GM12878 (cell line): Measurements from ENCODE around the gene GPRIN2. TPM values are rescaled to one million over a fixed set of nuclear protein-coding genes. Genes with fewer than 3 reads are reported as not detected.

Experiments
- ATAC-seq: fragments of 200-7000 bp; cut with Tn5 transposase; 3 replicates; pipeline ENCODE4 v1.9.1; 2020; ENCODE audit warnings: mild to moderate bottlenecking, moderate library complexity
- BruUV-seq: library from RNA; stranded (reverse); fragments of 400-500 nt; replicated peaks from 2 replicates; lab custom pipeline; 2021; lab: Mats Ljungman, UMichigan
- CTCF ChIA-PET: fragments of 300-600 bp; sonication (Branson Sonifier 250); formaldehyde crosslinking; extraction: SDS; loops from one replicate; lab custom pipeline; 2021; ENCODE audit warnings: inconsistent platforms; lab: Yijun Ruan, JAX
- POLR2A ChIA-PET: fragments of 350-600 bp; formaldehyde crosslinking; extraction: SDS; loops from one replicate; lab custom pipeline; 2021; ENCODE audit warnings: inconsistent platforms; lab: Charles Lee
- RAD21 ChIA-PET: fragments of 300-600 bp; sonication (Branson Sonifier 250); formaldehyde crosslinking; loops from one replicate; lab custom pipeline; 2023; ENCODE audit warnings: antibody characterized with exemption; ENCODE audit not compliant: unreplicated experiment; lab: Charles Lee
- SMC1A ChIA-PET: fragments of 300-600 bp; sonication (Branson Sonifier 250); formaldehyde crosslinking; loops from one replicate; lab custom pipeline; 2023; ENCODE audit not compliant: unreplicated experiment, uncharacterized antibody; lab: Charles Lee
- DNase-seq: peaks from one replicate; pipeline ENCODE4 v3.0.0-alpha.2; 2011; ENCODE audit warnings: low read depth, low spot score
- FAIRE-seq: peaks from 3 replicates; lab custom pipeline; 2011; peaks lifted over from hg19 to GRCh38; lab: Jason Lieb, UNC
- H2AFZ ChIP-seq: 2 replicates; pipeline ENCODE4 v1.6.0; 2011; ENCODE audit warnings: low read depth, low read length, control low read depth; ENCODE audit not compliant: control insufficient read depth
- H3K27ac ChIP-seq: 2 replicates; pipeline ENCODE4 v1.5.1; 2011; ENCODE audit warnings: control low read depth; ENCODE audit not compliant: control insufficient read depth, insufficient read depth
- H3K27me3 ChIP-seq, 2 experiments: replicated peaks in 1 of 2; 2 replicates each; pipeline versions ENCODE4 v1.6.0 to v1.6.1; 2011; ENCODE audit warnings: low read length in 1 of 2; ENCODE audit not compliant: control insufficient read depth in 2 of 2, insufficient read depth in 2 of 2
- H3K36me3 ChIP-seq, 2 experiments: 2 replicates each; pipeline ENCODE4 v1.5.1; 2011; ENCODE audit warnings: low read length in 1 of 2; ENCODE audit not compliant: control insufficient read depth in 2 of 2, insufficient read depth in 2 of 2
- H3K4me1 ChIP-seq: 2 replicates; pipeline ENCODE4 v1.6.1; 2011; ENCODE audit warnings: mild to moderate bottlenecking, low read length, moderate library complexity, mixed read lengths; ENCODE audit not compliant: control insufficient read depth, insufficient read depth
- H3K4me2 ChIP-seq: 2 replicates; pipeline ENCODE4 v1.6.0; 2011; ENCODE audit warnings: control low read depth; ENCODE audit not compliant: control insufficient read depth, insufficient read depth
- H3K4me3 ChIP-seq: fragments of 200-600 bp; sonication (generic); 2 replicates; pipeline ENCODE4 v1.5.1; 2016
- H3K79me2 ChIP-seq: 2 replicates; pipeline ENCODE4 v1.6.0; 2011; ENCODE audit warnings: low read length; ENCODE audit not compliant: control insufficient read depth, insufficient read depth
- H3K9ac ChIP-seq: 2 replicates; pipeline ENCODE4 v1.8.0; 2011; ENCODE audit warnings: low read length, control low read depth, mixed read lengths; ENCODE audit not compliant: control insufficient read depth, insufficient read depth
- H3K9me3 ChIP-seq: replicated peaks from 3 replicates; pipeline ENCODE4 v1.5.1; 2011; ENCODE audit warnings: mild to moderate bottlenecking, low read length; ENCODE audit not compliant: control insufficient read depth, insufficient read depth
- H4K20me1 ChIP-seq: 2 replicates; pipeline ENCODE4 v1.6.0; 2011; ENCODE audit not compliant: control insufficient read depth, insufficient read depth
- BMI1 ChIP-seq: fragments of 450-650 bp; IDR thresholded peaks from 2 replicates; pipeline ENCODE4 v1.6.1; 2016; ENCODE audit warnings: mild to moderate bottlenecking, moderate library complexity, borderline replicate concordance
- GATAD2B ChIP-seq: fragments of 450-650 bp; conservative IDR thresholded peaks from 2 replicates; pipeline ENCODE4 v1.6.1; 2017; ENCODE audit warnings: low read depth, mild to moderate bottlenecking, moderate library complexity
- MTA3 ChIP-seq: IDR thresholded peaks from 2 replicates; pipeline ENCODE4 v1.6.1; 2012; ENCODE audit warnings: low read length, inconsistent platforms, borderline replicate concordance
- MYC ChIP-seq: IDR thresholded peaks from 2 replicates; pipeline ENCODE4 v1.6.1; 2011; ENCODE audit warnings: mild to moderate bottlenecking, low read length, moderate library complexity, inconsistent platforms; ENCODE audit not compliant: insufficient read depth, insufficient replicate concordance, insufficient read length, severe bottlenecking
- NRF1 ChIP-seq: conservative IDR thresholded peaks from 2 replicates; pipeline ENCODE4 v1.6.1; 2011; ENCODE audit warnings: mild to moderate bottlenecking, low read depth, low read length, improper control_type of control experiment
- POLR2AphosphoS5 ChIP-seq: IDR thresholded peaks from 2 replicates; pipeline ENCODE4 v1.6.1; 2011; ENCODE audit warnings: mild to moderate bottlenecking, low read length, inconsistent platforms
- RBBP5 ChIP-seq: fragments of 200-600 bp; sonication (generic); conservative IDR thresholded peaks from 2 replicates; pipeline ENCODE4 v1.6.1; 2016
- RELB ChIP-seq: fragments of 450-650 bp; IDR thresholded peaks from 2 replicates; pipeline ENCODE4 v1.6.1; 2017; ENCODE audit warnings: low read depth, mild to moderate bottlenecking, moderate library complexity
- SMC3 ChIP-seq: IDR thresholded peaks from 2 replicates; pipeline ENCODE4 v1.6.1; 2011; ENCODE audit warnings: low read length, improper control_type of control experiment, borderline replicate concordance
- SP1 ChIP-seq: IDR thresholded peaks from one replicate; pipeline ENCODE4 v1.6.1; 2011; ENCODE audit warnings: low read depth, low read length
- STAT3 ChIP-seq: IDR thresholded peaks from 2 replicates; pipeline ENCODE4 v1.6.1; 2011; ENCODE audit warnings: low read depth, low read length, improper control_type of control experiment
- TCF7 ChIP-seq: IDR thresholded peaks from 2 replicates; pipeline ENCODE4 v1.6.1; 2014; ENCODE audit warnings: antibody characterized with exemption, borderline replicate concordance
- WGBS: methylation state at CpG from one replicate; pipeline ENCODE4 v1.1.6; 2016; ENCODE audit warnings: low lambda C conversion rate; ENCODE audit not compliant: insufficient replicate concordance, insufficient coverage; ENCODE audit errors: missing lambda C conversion rate; 5-methylcytosine and 5-hydroxymethylcytosine counted together
- in situ Hi-C: fragments of 300-500 bp; cut with MboI; formaldehyde crosslinking; loops from 9 replicates; pipeline ENCODE4 v1.14.3; 2018; ENCODE audit warnings: mixed read lengths
- intact Hi-C: fragments of 100-400 bp; cut with micrococcal nuclease; formaldehyde crosslinking; loops from one replicate; pipeline ENCODE4 v1.14.2; 2022; ENCODE audit not compliant: unreplicated experiment
- polyA plus RNA-seq, 11 experiments: library from polyadenylated mRNA; depleted of rRNA in 4 of 11; unstranded in 6 of 11; stranded (reverse) in 5 of 11; fragments of >200 nt; fragmentation: Nextera tagmentation in 4 of 11; fragmentation: Illumina TruSeq in 1 of 11; extraction: Ambion mirVana in 4 of 11; extraction: Trizol in 1 of 11; gene quantifications; 1 replicate in 1 of 11; 2 replicates in 10 of 11; pipeline versions ENCODE4 v1.2.1 to v1.2.3, GENCODE V29; 2011 to 2016; ENCODE audit warnings: inconsistent platforms in 2 of 11, missing spikeins in 2 of 11, low read depth in 1 of 11
- total RNA-seq, 4 experiments: library from RNA; depleted of rRNA in 3 of 4; stranded (reverse); fragments of >200 nt in 3 of 4; fragmentation: Illumina TruSeq in 1 of 4; extraction: Trizol in 1 of 4; gene quantifications; 2 replicates each; pipeline versions ENCODE4 v1.2.1 to v1.2.3, GENCODE V29; 2013 to 2021
- TF ChIP-seq, protein P1 (sequence below): IDR thresholded peaks from 2 replicates; pipeline ENCODE4 v1.6.1; 2011; ENCODE audit warnings: low read depth, low read length, improper control_type of control experiment, borderline replicate concordance
- TF ChIP-seq, protein P2 (sequence below): IDR thresholded peaks from 2 replicates; pipeline ENCODE4 v1.6.1; 2011; ENCODE audit warnings: low read depth, mild to moderate bottlenecking, low read length, moderate library complexity, borderline replicate concordance; ENCODE audit errors: extremely low read depth

GPRIN2 gene
- total and polyA plus RNA-seq, 10 of the 15 experiments (the other 5 are each of a cell fraction or from before 2014, with no cell fraction given) = 0.13 TPM; not detected in 9

DNA sequence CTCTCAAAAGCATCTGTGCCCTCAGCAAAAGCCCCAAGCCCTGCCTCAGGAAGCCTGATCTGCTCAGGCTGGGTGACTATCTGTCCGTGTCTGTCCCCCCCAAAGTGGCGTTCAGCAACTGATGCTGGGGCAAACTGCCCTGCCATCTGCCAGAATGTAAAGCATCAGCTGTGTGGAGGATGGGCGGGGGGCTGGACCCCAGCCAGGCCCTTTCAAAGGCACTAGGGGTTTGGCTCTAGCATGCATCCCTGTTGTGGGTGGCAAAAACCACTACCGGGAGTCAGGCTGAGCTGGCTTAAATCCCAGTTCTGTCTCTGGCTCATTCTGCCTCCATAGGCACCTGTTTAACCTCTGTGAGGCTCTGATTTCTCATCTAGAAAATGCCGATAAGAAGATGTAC is 35.5 kb downstream of the GPRIN2 start:
- 32% methylated on average over 5 of the region's 5 CpGs for WGBS
- H3K79me2 ChIP-seq = no peaks in the 10 kb centered on the region
- H3K27ac ChIP-seq = no peak overlapping the region
- ChIA-PET POLR2A (interaction anchor here (0.6 kb wide), 1 partner anchor 39 kb away, joined by 4 read pairs; no protein-coding TSS in a partner anchor), CTCF (no interaction called here), SMC1A (no interaction called here), RAD21 (no interaction called here)
- DNase-seq = no peak
- H3K36me3 ChIP-seq = no peaks in the 10 kb centered on the region
- intact Hi-C loops (loop anchor here (10.0 kb wide), 1 partner anchor 296 kb away; no protein-coding TSS in a partner anchor), in situ Hi-C loops (no loop called here)
- no peaks in the 10 kb centered on the region for H3K27me3 ChIP-seq
- no peak overlapping the region for H3K4me3 ChIP-seq
- H3K9ac ChIP-seq = no peak overlapping the region
- BruUV-seq = no TSS peak
- H3K4me1 ChIP-seq = no peaks in the 10 kb centered on the region
- no peak for ATAC-seq
- FAIRE-seq = no peak
- H3K9me3 ChIP-seq = no peaks in the 10 kb centered on the region
- no peak overlapping the region for H3K4me2 ChIP-seq
- H2AFZ ChIP-seq = no peak overlapping the region
- TF ChIP-seq MTA3 = no peak
- no peak for TF ChIP-seq POLR2AphosphoS5
- TF ChIP-seq GATAD2B = no peak
- TF ChIP-seq STAT3 = no peak
- no peak for TF ChIP-seq SP1
- H4K20me1 ChIP-seq = no peaks in the 10 kb centered on the region

- Histone ChIP-seq H2AFZ (no peak overlapping the region), H3K4me2 (no peak overlapping the region), H3K4me3 (no peak overlapping the region), H3K79me2 (no peaks in the 10 kb centered on the region), H4K20me1 (no peaks in the 10 kb centered on the region), H3K27ac (no peak overlapping the region), H3K9me3 (no peaks in the 10 kb centered on the region), H3K4me1 (no peaks in the 10 kb centered on the region), H3K9ac (no peak overlapping the region), H3K36me3 (no peaks in the 10 kb centered on the region), H3K27me3 (no peaks in the 10 kb centered on the region)
- DNase-seq (no peak), ATAC-seq (no peak), FAIRE-seq (no peak)
- ChIA-PET RAD21 (no interaction called here), CTCF (no interaction called here), SMC1A (no interaction called here), POLR2A (no interaction called here)
- 18% methylated on average over 5 of the region's 5 CpGs for WGBS
- no TSS peak for BruUV-seq
- intact Hi-C loops (loop anchor here (10.0 kb wide), 1 partner anchor 296 kb away; no protein-coding TSS in a partner anchor), in situ Hi-C loops (no loop called here)
- TF ChIP-seq RELB (no peak), MYC (no peak), SMC3 (no peak), RBBP5 (no peak), BMI1 (no peak), TCF7 (no peak), NRF1 (no peak)
- TF ChIP-seq, protein P1, sequence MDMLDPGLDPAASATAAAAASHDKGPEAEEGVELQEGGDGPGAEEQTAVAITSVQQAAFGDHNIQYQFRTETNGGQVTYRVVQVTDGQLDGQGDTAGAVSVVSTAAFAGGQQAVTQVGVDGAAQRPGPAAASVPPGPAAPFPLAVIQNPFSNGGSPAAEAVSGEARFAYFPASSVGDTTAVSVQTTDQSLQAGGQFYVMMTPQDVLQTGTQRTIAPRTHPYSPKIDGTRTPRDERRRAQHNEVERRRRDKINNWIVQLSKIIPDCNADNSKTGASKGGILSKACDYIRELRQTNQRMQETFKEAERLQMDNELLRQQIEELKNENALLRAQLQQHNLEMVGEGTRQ = no peak
- TF ChIP-seq, protein P2, sequence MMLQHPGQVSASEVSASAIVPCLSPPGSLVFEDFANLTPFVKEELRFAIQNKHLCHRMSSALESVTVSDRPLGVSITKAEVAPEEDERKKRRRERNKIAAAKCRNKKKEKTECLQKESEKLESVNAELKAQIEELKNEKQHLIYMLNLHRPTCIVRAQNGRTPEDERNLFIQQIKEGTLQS = no peak
These were observed 36.1 kb downstream of the GPRIN2 start for GRCh38 chr10:46520381-46520780.
